Caco-2 (cell line): ENCODE data around the gene TRIM54. TPM values are rescaled to one million over a fixed set of nuclear protein-coding genes. Genes with fewer than 3 reads are reported as not detected.
A peak's percentile ranks its signal among the peaks of the same experiment; 100 is the strongest.

Source experiments
- BruUV-seq: library from RNA; stranded (reverse); fragments of 400-500 nt; replicated peaks from 2 replicates; lab custom pipeline; 2021; lab: Mats Ljungman, UMichigan
- CTCF ChIA-PET: fragments of 300-600 bp; sonication (Branson Sonifier 250); formaldehyde crosslinking; loops from one replicate; lab custom pipeline; 2022; ENCODE audit warnings: antibody characterized with exemption; lab: Charles Lee
- POLR2A ChIA-PET: fragments of 300-600 bp; sonication (Branson Sonifier 250); formaldehyde crosslinking; loops from one replicate; lab custom pipeline; 2022; ENCODE audit warnings: antibody characterized with exemption; lab: Charles Lee
- DNase-seq, 2 experiments: peaks; one replicate each; pipeline versions ENCODE4 v3.0.0 to v3.0.0-alpha.2; 2020 to 2022
- H3K27me3 ChIP-seq: replicated peaks from 2 replicates; pipeline ENCODE4 v1.6.0; 2011; ENCODE audit warnings: low read length; ENCODE audit not compliant: control insufficient read depth, insufficient read depth
- H3K36me3 ChIP-seq: 2 replicates; pipeline ENCODE4 v1.5.1; 2011; ENCODE audit warnings: low read length; ENCODE audit not compliant: control insufficient read depth, insufficient read depth
- H3K4me1 ChIP-seq: fragments of 250-450 bp; sonication (Bioruptor Pico); 2 replicates; pipeline ENCODE4 v1.5.1; 2020; ENCODE audit warnings: mild to moderate bottlenecking
- H3K4me3 ChIP-seq: 2 replicates; pipeline ENCODE4 v1.5.1; 2011; ENCODE audit warnings: low read depth, mild to moderate bottlenecking, control low read depth, low read length
- H3K9me3 ChIP-seq: fragments of 250-450 bp; sonication (Bioruptor Pico); 2 replicates; pipeline ENCODE4 v1.5.1; 2020; ENCODE audit warnings: mild to moderate bottlenecking, moderate library complexity
- H3K27ac Mint-ChIP-seq: one replicate; pipeline ENCODE4 v1.8.0; 2022; ENCODE audit warnings: mixed read lengths; ENCODE audit not compliant: unreplicated experiment
- H3K27me3 Mint-ChIP-seq: one replicate; pipeline ENCODE4 v1.8.0; 2022; ENCODE audit warnings: mixed read lengths; ENCODE audit not compliant: insufficient read depth, unreplicated experiment
- H3K36me3 Mint-ChIP-seq: one replicate; pipeline ENCODE4 v1.8.0; 2022; ENCODE audit warnings: mild to moderate bottlenecking, mixed read lengths; ENCODE audit not compliant: insufficient read depth, unreplicated experiment
- H3K4me1 Mint-ChIP-seq: one replicate; pipeline ENCODE4 v1.8.0; 2022; ENCODE audit warnings: low read depth, mixed read lengths; ENCODE audit not compliant: unreplicated experiment
- H3K4me3 Mint-ChIP-seq: one replicate; pipeline ENCODE4 v1.8.0; 2022; ENCODE audit warnings: mild to moderate bottlenecking, moderate library complexity, mixed read lengths; ENCODE audit not compliant: unreplicated experiment
- H3K9me3 Mint-ChIP-seq: one replicate; pipeline ENCODE4 v1.8.0; 2022; ENCODE audit warnings: mixed read lengths; ENCODE audit not compliant: unreplicated experiment
- CTCF ChIP-seq, 2 experiments: fragments of 200-600 bp in 1 of 2; IDR thresholded peaks; 1 replicate in 1 of 2; 2 replicates in 1 of 2; pipeline versions ENCODE4 v1.5.1 to v1.8.0; 2011 to 2022; ENCODE audit warnings: antibody characterized with exemption in 1 of 2, control low read depth in 1 of 2, inconsistent platforms in 1 of 2, low read depth in 1 of 2, low read length in 1 of 2, mild to moderate bottlenecking in 1 of 2, moderate library complexity in 1 of 2; ENCODE audit not compliant: insufficient read depth in 1 of 2, severe bottlenecking in 1 of 2, unreplicated experiment in 1 of 2
- intact Hi-C: fragments of 100-400 bp; cut with micrococcal nuclease; formaldehyde crosslinking; loops from one replicate; pipeline ENCODE4 v1.10.0; 2022; ENCODE audit not compliant: unreplicated experiment
- total RNA-seq: library from RNA; stranded (reverse); gene quantifications from 2 replicates; pipeline ENCODE4 v1.2.3, GENCODE V29; 2022

The TRIM54 gene
- total RNA-seq, 1 experiment from 2014 or later: 0.25 TPM

DNA sequence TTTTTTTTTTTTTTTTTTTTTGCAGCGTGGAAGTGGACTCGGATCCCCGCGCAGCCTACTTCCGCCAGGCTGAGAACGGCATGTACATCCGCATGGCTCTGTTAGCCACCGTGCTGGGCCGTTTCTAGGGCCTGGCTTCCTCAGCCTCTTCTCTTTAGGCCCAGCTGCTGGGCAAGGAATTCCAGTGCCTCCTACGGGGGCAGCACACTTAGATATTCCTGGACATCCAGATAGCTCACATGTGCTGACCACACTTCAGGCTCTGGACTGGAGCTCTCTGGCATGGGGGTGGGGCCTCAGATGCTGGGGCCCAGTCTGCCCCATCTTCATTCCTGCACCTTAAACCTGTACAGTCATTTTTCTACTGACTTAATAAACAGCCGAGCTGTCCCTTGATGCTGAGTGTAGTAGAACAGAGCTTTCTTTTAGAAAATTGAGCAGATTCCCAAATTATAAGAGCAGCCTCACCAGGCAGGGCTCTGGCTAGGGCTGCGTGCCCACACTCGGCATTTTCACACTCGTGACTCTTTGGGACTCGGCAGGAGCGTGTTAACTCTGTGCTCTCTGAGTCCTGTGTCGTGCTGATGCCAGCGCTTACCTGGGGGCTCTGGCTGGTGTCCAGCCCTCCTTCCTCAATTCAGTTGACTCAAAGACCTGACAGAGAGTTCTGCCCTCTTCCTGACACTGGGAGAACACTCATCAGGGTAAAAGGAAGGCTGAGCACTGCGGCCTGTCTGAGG lies 38.7 kb upstream of the TRIM54 start:
- peaks cover 54% of the 10 kb centered on the region for H3K36me3 Mint-ChIP-seq
- ChIA-PET POLR2A (no interaction called here), CTCF (no interaction called here)
- no peaks in the 10 kb centered on the region for H3K27me3 Mint-ChIP-seq
- H3K27ac Mint-ChIP-seq: no peak overlapping the region
- no peaks in the 10 kb centered on the region for H3K4me1 Mint-ChIP-seq
- BruUV-seq: TSS peak; percentile 31
- no peak for TF ChIP-seq CTCF (IDR thresholded peaks at IDR 0.05; ENCODE audit: insufficient read depth in 1 of 2, low read depth in 1 of 2, low read length in 1 of 2, severe bottlenecking in 1 of 2, unreplicated experiment in 1 of 2)
- Histone ChIP-seq H3K4me1 (no peaks in the 10 kb centered on the region), H3K27me3 (no peaks in the 10 kb centered on the region), H3K9me3 (no peaks in the 10 kb centered on the region), H3K4me3 (no peak overlapping the region), H3K36me3 (no peaks in the 10 kb centered on the region)
- H3K9me3 Mint-ChIP-seq: no peaks in the 10 kb centered on the region
- DNase-seq: no peak
- H3K4me3 Mint-ChIP-seq: no peak overlapping the region
- intact Hi-C loops: no loop called here

- Histone ChIP-seq H3K4me3 (no peak overlapping the region), H3K27me3 (no peaks in the 10 kb centered on the region), H3K9me3 (no peaks in the 10 kb centered on the region), H3K4me1 (no peaks in the 10 kb centered on the region), H3K36me3 (no peaks in the 10 kb centered on the region)
- BruUV-seq: TSS peak; percentile 13
- intact Hi-C loops: no loop called here
- no peaks in the 10 kb centered on the region for H3K4me1 Mint-ChIP-seq
- no peaks in the 10 kb centered on the region for H3K9me3 Mint-ChIP-seq
- H3K36me3 Mint-ChIP-seq: peaks cover 48% of the 10 kb centered on the region
- no peak overlapping the region for H3K4me3 Mint-ChIP-seq
- POLR2A ChIA-PET: no interaction called here
- no peaks in the 10 kb centered on the region for H3K27me3 Mint-ChIP-seq
- CTCF ChIA-PET: interaction anchor here (0.6 kb wide), 1 partner anchor 35 kb away, joined by 3 read pairs; no protein-coding TSS in a partner anchor
- DNase-seq: no peak
- no peak for TF ChIP-seq CTCF (IDR thresholded peaks at IDR 0.05; ENCODE audit: insufficient read depth in 1 of 2, low read depth in 1 of 2, low read length in 1 of 2, severe bottlenecking in 1 of 2, unreplicated experiment in 1 of 2)
- no peak overlapping the region for H3K27ac Mint-ChIP-seq
Measured at GRCh38 chr2:27245116-27245515, 37.1 kb upstream of the TRIM54 start.

DNA sequence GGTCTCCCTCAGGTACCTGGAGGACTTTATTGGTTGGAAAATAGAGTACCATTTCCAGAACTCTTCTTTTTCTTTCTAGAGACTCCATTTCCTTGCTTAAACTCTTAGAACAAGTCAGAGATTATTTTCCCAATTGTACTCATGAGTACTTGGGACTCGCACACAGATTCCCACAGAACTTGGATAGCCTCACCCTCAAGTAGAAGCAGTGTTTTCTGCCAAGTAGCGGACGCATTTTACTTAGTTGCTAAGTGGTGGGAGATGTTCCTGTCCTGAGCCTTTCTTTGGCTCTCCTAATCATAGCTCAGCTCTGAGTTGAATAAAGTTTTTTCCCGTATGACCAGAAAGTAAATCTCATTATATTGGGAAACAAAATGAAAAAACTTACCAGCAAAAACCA lies 36.6 kb upstream of the TRIM54 start:
- Mint-ChIP-seq H3K4me3 (no peak overlapping the region), H3K9me3 (no peaks in the 10 kb centered on the region), H3K27me3 (no peaks in the 10 kb centered on the region), H3K36me3 (peaks cover 43% of the 10 kb centered on the region), H3K4me1 (no peaks in the 10 kb centered on the region), H3K27ac (no peak overlapping the region)
- intact Hi-C loops: no loop called here
- ChIA-PET POLR2A (no interaction called here), CTCF (no interaction called here)
- DNase-seq: no peak
- no peaks in the 10 kb centered on the region for H3K36me3 ChIP-seq
- no peak overlapping the region for H3K4me3 ChIP-seq
- H3K4me1 ChIP-seq: no peaks in the 10 kb centered on the region
- H3K27me3 ChIP-seq: no peaks in the 10 kb centered on the region
- no peaks in the 10 kb centered on the region for H3K9me3 ChIP-seq
- no peak for TF ChIP-seq CTCF (IDR thresholded peaks at IDR 0.05; ENCODE audit: insufficient read depth in 1 of 2, low read depth in 1 of 2, low read length in 1 of 2, severe bottlenecking in 1 of 2, unreplicated experiment in 1 of 2)
- BruUV-seq: no TSS peak
